Measurements from ENCODE around the gene PCDHGB3.
"Not testable (repeated sequence)": the region's sequence is repeated elsewhere in the genome, so short reads cannot be mapped to it uniquely, and the experiment has no call there.

The PCDHGB3 gene

GRCh38 chr5:141369994-141370848 lies at the start of gene PCDHGB3:
PCDHGB3 (plus strand) TSS chr5:141370242; CDS start chr5:141370395, 153 bp downstream.
- DNase-seq = no peak

GRCh38 chr5:141322261-141322660 lies 47.8 kb upstream of the PCDHGB3 start:
- DNase-seq = no peak

- DNase-seq = no peak
Measured at GRCh38 chr5:141326088-141326854, 43.8 kb upstream of the PCDHGB3 start.

GRCh38 chr5:141328231-141328630 lies 41.8 kb upstream of the PCDHGB3 start:
- no peak for DNase-seq

GRCh38 chr5:141330299-141331080 lies 39.6 kb upstream of the PCDHGB3 start, which contains the start of gene PCDHGA1:
PCDHGA1 (plus strand) TSS chr5:141330514.
- no peak for DNase-seq

- not testable (repeated sequence) for DNase-seq
Measured at GRCh38 chr5:141332571-141332970, 37.5 kb upstream of the PCDHGB3 start.

- DNase-seq = no peak
Measured at GRCh38 chr5:141338538-141339306, 31.3 kb upstream of the PCDHGB3 start, which contains the start of gene PCDHGA2. PCDHGA2 (plus strand) TSS chr5:141338760.

- DNase-seq = not testable (repeated sequence)
Measured at GRCh38 chr5:141340781-141341354, 29.2 kb upstream of the PCDHGB3 start.

GRCh38 chr5:141342773-141343172 lies 27.3 kb upstream of the PCDHGB3 start:
- no peak for DNase-seq

GRCh38 chr5:141343242-141343952 lies 26.6 kb upstream of the PCDHGB3 start, which contains the start of gene PCDHGA3:
PCDHGA3 (plus strand) TSS chr5:141343829; CDS start chr5:141344034, 205 bp downstream.
- DNase-seq = no peak

- DNase-seq = no peak
Measured at GRCh38 chr5:141343953-141344463, 26.0 kb upstream of the PCDHGB3 start.

GRCh38 chr5:141345327-141345726 lies 24.7 kb upstream of the PCDHGB3 start:
- DNase-seq = no peak

GRCh38 chr5:141346017-141346416 lies 24.0 kb upstream of the PCDHGB3 start:
- DNase-seq = not testable (repeated sequence)

- DNase-seq = no peak
Measured at GRCh38 chr5:141349917-141350619, 20.0 kb upstream of the PCDHGB3 start, which contains the start of gene PCDHGB1. PCDHGB1 (plus strand) TSS chr5:141350099; CDS start chr5:141350261, 162 bp downstream.

GRCh38 chr5:141351591-141351990 lies 18.5 kb upstream of the PCDHGB3 start:
- no peak for DNase-seq

GRCh38 chr5:141354900-141355469 lies 15.1 kb upstream of the PCDHGB3 start, which contains the start of gene PCDHGA4:
PCDHGA4 (plus strand) TSS chr5:141355021; CDS start chr5:141355108, 87 bp downstream.
- no peak for DNase-seq

GRCh38 chr5:141355641-141356040 lies 14.4 kb upstream of the PCDHGB3 start:
- no peak for DNase-seq

- no peak for DNase-seq
Measured at GRCh38 chr5:141356133-141356532, 13.9 kb upstream of the PCDHGB3 start.

- no peak for DNase-seq
Measured at GRCh38 chr5:141356950-141357349, 13.1 kb upstream of the PCDHGB3 start.
